Activated T-helper 1 cell treated with anti-CD3 and anti-CD28 coated beads, Interleukin-2, amount 50 U/mL, for 16 hours (primary cell): Measurements from ENCODE around the gene TACR1.

ENCODE experiments used
- DNase-seq, 2 donors: peaks; one replicate each; pipeline ENCODE4 v3.0.0-alpha.2; 2020; ENCODE audit warnings: low read depth in 1 of 2, low spot score in 1 of 2

The TACR1 gene

GRCh38 chr2:75023666-75024455 is 175.5 kb downstream of the TACR1 start:
- DNase-seq = no peak

GRCh38 chr2:75022516-75022915 is 176.8 kb downstream of the TACR1 start:
- DNase-seq = no peak

- DNase-seq = no peak
These were observed 177.6 kb downstream of the TACR1 start for GRCh38 chr2:75021672-75022071.

- no peak for DNase-seq
These were observed 178.8 kb downstream of the TACR1 start for GRCh38 chr2:75020476-75020875.

- DNase-seq = no peak
These were observed 179.5 kb downstream of the TACR1 start for GRCh38 chr2:75019790-75020189.

- DNase-seq = no peak
These were observed 181.2 kb downstream of the TACR1 start for GRCh38 chr2:75018162-75018561.

GRCh38 chr2:75012080-75012479 is 187.2 kb downstream of the TACR1 start:
- no peak for DNase-seq

GRCh38 chr2:75010571-75010970 is 188.7 kb downstream of the TACR1 start:
- DNase-seq = no peak

- no peak for DNase-seq
These were observed 191.5 kb downstream of the TACR1 start for GRCh38 chr2:75007819-75008218.

GRCh38 chr2:75007061-75007460 is 192.3 kb downstream of the TACR1 start:
- no peak for DNase-seq

GRCh38 chr2:75006041-75006440 is 193.3 kb downstream of the TACR1 start:
- DNase-seq = no peak

- no peak for DNase-seq
These were observed 195.5 kb downstream of the TACR1 start for GRCh38 chr2:75003773-75004172.

- DNase-seq = no peak
These were observed 196.0 kb downstream of the TACR1 start for GRCh38 chr2:75003276-75003675.

GRCh38 chr2:75002007-75002406 is 197.3 kb downstream of the TACR1 start:
- DNase-seq = no peak

GRCh38 chr2:74999468-74999867 is 199.9 kb downstream of the TACR1 start:
- DNase-seq = no peak
